Fibroblast of villous mesenchyme (primary cell): ENCODE results near the gene MSRB3. TPM values are rescaled to one million over a fixed set of nuclear protein-coding genes. Genes with fewer than 3 reads are reported as not detected.
"Not testable (repeated sequence)": the region's sequence is repeated elsewhere in the genome, so short reads cannot be mapped to it uniquely, and the experiment has no call there.

Source experiments
- DNase-seq: peaks from one replicate; pipeline ENCODE4 v3.0.0-alpha.2; 2010; ENCODE audit warnings: low read depth
- H3K4me3 ChIP-seq: 2 replicates; pipeline ENCODE4 v1.5.1; 2011; ENCODE audit warnings: low read depth, mild to moderate bottlenecking, low read length
- total RNA-seq: library from RNA; depleted of rRNA; stranded (reverse); fragments of >200 nt; gene quantifications from 2 replicates; pipeline ENCODE4 v1.2.3, GENCODE V29; 2012
- TF ChIP-seq, protein P1 (sequence below): IDR thresholded peaks from 2 replicates; pipeline ENCODE4 v1.5.1; 2012; ENCODE audit warnings: low read depth, mild to moderate bottlenecking, low read length; ENCODE audit not compliant: insufficient read depth

Gene MSRB3
- total RNA-seq, 1 donor, result 111 TPM

DNA sequence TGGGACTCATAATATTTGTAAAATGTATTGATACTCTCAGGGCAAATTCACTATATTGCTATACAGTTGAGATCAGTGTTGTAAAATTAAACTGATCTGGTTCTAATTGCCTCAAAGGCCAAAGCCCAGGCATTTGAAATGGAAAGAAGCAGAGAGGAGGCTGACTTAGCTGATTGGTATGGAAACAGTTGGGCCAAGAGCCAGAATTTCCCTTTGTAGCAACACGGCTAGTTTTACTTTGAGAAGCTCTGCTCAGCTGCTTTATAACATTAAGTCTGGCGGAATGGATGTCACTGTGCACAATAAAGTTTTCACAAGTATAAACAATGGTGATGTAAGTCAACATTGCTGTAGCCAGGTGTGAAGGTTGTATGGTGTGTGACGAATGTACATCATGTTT is 186.4 kb downstream of the MSRB3 start:
- DNase-seq, result peak; percentile 89
- TF ChIP-seq, protein P1, sequence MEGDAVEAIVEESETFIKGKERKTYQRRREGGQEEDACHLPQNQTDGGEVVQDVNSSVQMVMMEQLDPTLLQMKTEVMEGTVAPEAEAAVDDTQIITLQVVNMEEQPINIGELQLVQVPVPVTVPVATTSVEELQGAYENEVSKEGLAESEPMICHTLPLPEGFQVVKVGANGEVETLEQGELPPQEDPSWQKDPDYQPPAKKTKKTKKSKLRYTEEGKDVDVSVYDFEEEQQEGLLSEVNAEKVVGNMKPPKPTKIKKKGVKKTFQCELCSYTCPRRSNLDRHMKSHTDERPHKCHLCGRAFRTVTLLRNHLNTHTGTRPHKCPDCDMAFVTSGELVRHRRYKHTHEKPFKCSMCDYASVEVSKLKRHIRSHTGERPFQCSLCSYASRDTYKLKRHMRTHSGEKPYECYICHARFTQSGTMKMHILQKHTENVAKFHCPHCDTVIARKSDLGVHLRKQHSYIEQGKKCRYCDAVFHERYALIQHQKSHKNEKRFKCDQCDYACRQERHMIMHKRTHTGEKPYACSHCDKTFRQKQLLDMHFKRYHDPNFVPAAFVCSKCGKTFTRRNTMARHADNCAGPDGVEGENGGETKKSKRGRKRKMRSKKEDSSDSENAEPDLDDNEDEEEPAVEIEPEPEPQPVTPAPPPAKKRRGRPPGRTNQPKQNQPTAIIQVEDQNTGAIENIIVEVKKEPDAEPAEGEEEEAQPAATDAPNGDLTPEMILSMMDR, result no peak
- H3K4me3 ChIP-seq, result no peak overlapping the region

DNA sequence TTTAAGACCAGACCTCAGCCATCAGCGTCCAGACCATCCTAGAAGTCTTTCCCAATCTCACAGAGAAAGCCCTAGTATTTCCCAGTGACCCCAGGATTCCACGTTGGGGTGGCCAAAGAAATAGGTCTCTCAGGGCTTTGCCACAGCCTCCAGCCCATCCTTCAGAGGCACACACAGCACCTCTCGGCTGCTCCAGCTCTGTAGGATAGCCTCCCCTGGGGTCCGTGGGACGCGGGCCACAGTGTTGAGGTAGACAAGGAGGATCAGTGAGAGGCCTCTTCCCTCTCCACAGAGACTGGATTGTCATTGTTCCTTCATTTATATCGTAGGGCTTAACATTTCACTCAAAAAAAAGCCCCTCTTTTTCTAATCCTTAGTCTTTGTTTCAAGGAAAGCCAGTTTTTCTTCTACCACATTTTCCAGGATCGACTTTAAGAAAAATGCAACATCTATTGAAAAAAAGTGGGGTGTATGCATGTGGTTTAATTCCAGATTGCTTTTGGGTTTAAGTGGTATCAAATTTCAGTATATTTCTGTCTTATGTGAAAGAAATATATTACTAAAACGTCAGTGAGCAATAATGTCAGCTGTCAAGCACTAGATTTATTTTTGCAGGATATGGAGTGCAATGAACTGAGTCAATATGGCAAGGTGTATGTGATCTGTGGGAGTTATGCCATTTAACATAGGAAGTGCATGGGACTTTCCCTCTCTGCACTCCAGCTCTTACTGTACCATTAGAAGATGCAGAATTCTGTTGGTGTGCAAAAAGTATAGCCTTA is 187.5 kb downstream of the MSRB3 start:
- TF ChIP-seq, protein P1, result no peak
- no peak for DNase-seq
- no peak overlapping the region for H3K4me3 ChIP-seq

DNA sequence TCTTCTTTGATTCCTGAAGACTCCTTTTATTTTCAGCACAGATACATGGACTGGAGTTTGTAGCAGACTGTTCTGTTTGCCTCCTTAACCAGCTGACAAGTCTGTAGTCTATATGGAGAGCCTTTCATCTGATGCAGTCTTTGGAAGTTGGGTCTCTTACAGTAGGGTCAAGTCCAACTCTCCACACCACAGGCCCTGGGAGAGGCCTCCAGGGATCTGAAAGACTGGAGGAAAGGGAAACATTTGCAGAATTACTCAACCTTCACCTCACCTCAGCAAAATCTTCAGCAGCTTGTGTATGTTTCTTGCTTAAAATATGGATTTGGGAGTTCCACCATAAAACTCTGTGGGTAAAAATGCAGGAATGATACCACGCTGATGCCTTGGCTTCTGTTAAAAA is 188.4 kb downstream of the MSRB3 start:
- TF ChIP-seq, protein P1, result no peak
- H3K4me3 ChIP-seq, result no peak overlapping the region
- DNase-seq, result peak; percentile 41

DNA sequence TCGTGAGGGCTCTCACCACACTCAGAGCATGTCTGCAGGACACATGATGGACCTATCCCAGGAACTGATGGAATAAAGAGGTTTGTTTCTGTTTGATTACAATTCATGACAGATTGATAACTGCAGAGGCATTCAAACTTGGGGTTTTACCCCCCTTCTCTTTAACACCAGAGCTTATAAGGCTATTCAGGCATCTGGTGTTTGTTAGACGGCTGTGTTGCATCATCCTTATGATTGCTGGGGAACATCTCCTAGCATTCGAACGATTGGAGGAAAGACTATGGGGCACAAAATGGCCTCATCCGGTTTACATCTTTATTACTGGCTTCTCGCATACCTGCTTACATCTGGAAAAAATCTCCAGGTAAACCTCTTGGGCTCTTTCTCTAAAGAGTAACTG is 191.8 kb downstream of the MSRB3 start:
- H3K4me3 ChIP-seq, result no peak overlapping the region
- peak; percentile 56 for DNase-seq
- TF ChIP-seq, protein P1, result no peak

DNA sequence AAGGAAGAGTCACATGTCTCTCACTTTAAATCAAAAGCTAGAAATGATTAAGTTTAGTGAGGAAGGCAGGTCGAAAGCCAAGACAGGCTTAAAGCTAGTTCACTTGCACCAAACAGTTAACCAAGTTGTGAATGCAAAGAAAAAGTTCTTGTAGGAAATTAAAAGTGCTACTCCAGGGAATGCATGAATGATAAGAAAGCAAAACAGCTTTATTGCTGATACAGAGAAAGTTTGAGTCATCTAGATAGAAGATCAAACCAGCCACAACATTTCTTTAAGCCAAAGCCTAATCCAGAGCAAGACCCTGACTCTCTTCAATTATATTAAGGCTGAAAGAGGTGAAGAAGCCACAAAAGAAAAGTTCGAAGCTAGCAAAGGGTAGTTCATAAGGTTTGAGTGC is 193.6 kb downstream of the MSRB3 start:
- H3K4me3 ChIP-seq, result no peak overlapping the region
- no peak for DNase-seq
- TF ChIP-seq, protein P1, result no peak

DNA sequence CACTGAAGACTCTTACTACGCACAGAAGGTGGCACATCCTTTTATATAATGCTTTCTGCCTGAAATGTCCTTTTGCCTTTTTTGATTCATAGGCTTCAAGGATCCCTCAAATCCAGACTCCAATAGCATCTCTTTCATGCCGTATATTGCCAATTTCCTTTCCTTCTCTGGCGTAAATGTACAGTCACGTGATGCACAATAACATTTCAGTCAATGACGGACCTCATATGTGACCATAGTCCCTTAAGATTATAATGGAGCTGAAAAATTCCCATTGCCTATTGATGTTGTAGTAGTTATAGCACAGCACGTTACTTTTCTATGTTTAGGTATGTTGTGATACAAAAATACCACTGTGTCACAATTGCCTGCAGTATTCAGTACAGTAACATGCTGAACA is 196.3 kb downstream of the MSRB3 start:
- H3K4me3 ChIP-seq, result no peak overlapping the region
- no peak for DNase-seq
- TF ChIP-seq, protein P1, result no peak

DNA sequence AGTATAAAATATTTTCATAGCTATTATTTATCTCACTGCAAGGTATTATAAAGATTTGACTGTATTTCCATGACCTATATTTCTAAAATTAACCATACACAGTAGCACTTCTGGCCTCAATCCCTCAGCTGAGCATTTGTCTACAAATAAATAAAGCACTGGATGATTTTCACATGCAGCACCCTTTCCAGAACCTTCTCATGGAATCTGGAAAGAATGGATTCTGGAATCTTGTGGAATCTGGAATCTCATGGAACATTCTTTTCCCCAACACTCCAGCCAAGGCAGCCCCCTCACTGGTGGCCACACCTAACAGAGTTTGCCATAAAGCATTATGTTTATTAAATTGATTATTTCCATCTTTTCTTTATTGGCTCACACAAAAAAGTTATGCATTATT is 199.2 kb downstream of the MSRB3 start:
- no peak overlapping the region for H3K4me3 ChIP-seq
- no peak for DNase-seq
- TF ChIP-seq, protein P1, result no peak

DNA sequence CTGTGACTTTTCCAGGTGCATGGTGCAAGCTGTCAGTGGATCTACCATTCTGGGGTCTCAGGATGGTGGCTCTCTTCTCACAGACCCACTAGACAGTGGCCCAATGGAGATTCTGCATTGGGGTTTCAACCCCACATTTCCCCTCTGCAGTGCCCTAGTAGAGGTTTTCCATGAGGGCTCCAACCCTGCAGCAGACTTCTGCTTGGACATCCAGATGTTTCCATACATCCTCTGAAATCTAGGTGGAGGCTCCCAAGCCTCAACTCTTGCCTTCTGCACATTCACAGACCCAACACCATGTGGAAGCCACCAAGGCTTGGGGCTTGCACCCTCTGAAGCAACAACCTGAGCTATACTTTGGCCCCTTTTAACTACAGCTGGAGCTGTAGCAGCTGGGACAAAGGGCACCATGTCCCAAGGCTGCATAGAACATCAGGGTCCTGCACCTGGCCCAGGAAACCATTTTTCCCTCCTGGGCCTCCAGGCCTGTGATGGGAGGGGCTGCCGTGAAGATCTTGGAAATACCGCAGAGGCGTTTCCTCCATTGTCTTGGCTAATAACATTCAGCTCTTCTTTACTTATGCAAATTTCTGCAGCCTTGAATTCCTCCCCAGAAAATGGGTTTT is 205.5 kb downstream of the MSRB3 start:
- not testable (repeated sequence) for DNase-seq, H3K4me3 ChIP-seq
